Measurements from ENCODE around the gene GORASP2.

DNA sequence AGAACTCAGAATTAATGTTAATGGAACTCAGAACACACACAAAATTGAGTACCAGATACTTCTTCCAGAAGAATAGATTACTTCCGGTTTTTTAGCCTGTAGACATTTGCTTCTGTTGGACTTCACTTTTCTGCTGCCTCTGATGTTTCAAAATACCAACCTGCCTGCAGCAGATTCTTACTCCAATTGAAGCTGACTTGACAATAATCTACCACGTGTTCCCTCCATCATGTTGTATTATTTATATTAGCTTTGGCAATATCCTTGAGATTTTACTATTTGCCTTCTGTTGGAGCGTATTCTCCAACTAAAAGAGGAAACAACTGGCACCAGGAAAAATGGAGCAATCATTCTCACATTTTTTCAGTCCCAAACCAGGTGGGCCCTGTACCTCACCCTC is 3.1 kb upstream of the GORASP2 start:
- TF ChIP-seq, protein P1, sequence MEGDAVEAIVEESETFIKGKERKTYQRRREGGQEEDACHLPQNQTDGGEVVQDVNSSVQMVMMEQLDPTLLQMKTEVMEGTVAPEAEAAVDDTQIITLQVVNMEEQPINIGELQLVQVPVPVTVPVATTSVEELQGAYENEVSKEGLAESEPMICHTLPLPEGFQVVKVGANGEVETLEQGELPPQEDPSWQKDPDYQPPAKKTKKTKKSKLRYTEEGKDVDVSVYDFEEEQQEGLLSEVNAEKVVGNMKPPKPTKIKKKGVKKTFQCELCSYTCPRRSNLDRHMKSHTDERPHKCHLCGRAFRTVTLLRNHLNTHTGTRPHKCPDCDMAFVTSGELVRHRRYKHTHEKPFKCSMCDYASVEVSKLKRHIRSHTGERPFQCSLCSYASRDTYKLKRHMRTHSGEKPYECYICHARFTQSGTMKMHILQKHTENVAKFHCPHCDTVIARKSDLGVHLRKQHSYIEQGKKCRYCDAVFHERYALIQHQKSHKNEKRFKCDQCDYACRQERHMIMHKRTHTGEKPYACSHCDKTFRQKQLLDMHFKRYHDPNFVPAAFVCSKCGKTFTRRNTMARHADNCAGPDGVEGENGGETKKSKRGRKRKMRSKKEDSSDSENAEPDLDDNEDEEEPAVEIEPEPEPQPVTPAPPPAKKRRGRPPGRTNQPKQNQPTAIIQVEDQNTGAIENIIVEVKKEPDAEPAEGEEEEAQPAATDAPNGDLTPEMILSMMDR (IDR thresholded peaks at IDR 0.05) = no peak
- no peak for TF ChIP-seq POLR2A (IDR thresholded peaks at IDR 0.05)
